Neuronal stem cell (in vitro differentiated cells): Measurements from ENCODE around the gene MICAL2.

Experiments
- DNase-seq: peaks from one replicate; pipeline ENCODE4 v3.0.0-alpha.2; 2013; ENCODE audit warnings: low spot score
- H2AFZ ChIP-seq: one replicate; pipeline ENCODE4 v1.6.1; 2013; ENCODE audit warnings: mild to moderate bottlenecking, low read length, inconsistent platforms
- H2AK5ac ChIP-seq: 2 replicates; pipeline ENCODE4 v1.6.1; 2013; ENCODE audit warnings: low read depth, mild to moderate bottlenecking, inconsistent platforms, low read length, moderate library complexity, mixed read lengths
- H2BK120ac ChIP-seq: 2 replicates; pipeline ENCODE4 v1.6.1; 2013; ENCODE audit warnings: low read depth, mild to moderate bottlenecking, inconsistent platforms, low read length, moderate library complexity, mixed read lengths
- H2BK12ac ChIP-seq: one replicate; pipeline ENCODE4 v1.6.1; 2013; ENCODE audit warnings: low read length, inconsistent platforms
- H2BK15ac ChIP-seq: 2 replicates; pipeline ENCODE4 v1.6.1; 2013; ENCODE audit warnings: mild to moderate bottlenecking, low read length, inconsistent platforms, mixed read lengths
- H2BK5ac ChIP-seq: one replicate; pipeline ENCODE4 v1.6.1; 2013; ENCODE audit warnings: inconsistent platforms, mild to moderate bottlenecking, low read length, moderate library complexity
- H3K14ac ChIP-seq: one replicate; pipeline ENCODE4 v1.6.1; 2013; ENCODE audit warnings: low read length, inconsistent platforms
- H3K18ac ChIP-seq: 2 replicates; pipeline ENCODE4 v1.6.1; 2013; ENCODE audit warnings: low read length, inconsistent platforms
- H3K23ac ChIP-seq: 2 replicates; pipeline ENCODE4 v1.6.1; 2013; ENCODE audit warnings: low read depth, mild to moderate bottlenecking, mixed read lengths, low read length, inconsistent platforms; ENCODE audit not compliant: poor library complexity
- H3K27ac ChIP-seq: replicated peaks from 3 replicates; pipeline ENCODE4 v1.5.1; 2013; ENCODE audit warnings: low read length, inconsistent platforms
- H3K27me3 ChIP-seq, 3 experiments: 2 replicates each; pipeline ENCODE4 v1.6.1; 2013; ENCODE audit warnings: low read length in 3 of 3, mild to moderate bottlenecking in 2 of 3, inconsistent platforms in 1 of 3, low read depth in 1 of 3, mixed read lengths in 1 of 3, moderate library complexity in 1 of 3; ENCODE audit not compliant: control insufficient read depth in 3 of 3, insufficient read depth in 3 of 3
- H3K36me3 ChIP-seq, 2 donors: replicated peaks in 1 of 2; 2 replicates each; pipeline ENCODE4 v1.6.1; 2013; ENCODE audit warnings: low read length in 2 of 2; ENCODE audit not compliant: control insufficient read depth in 2 of 2, insufficient read depth in 2 of 2
- H3K4ac ChIP-seq: 2 replicates; pipeline ENCODE4 v1.6.1; 2013; ENCODE audit warnings: inconsistent platforms, mild to moderate bottlenecking, low read length, moderate library complexity
- H3K4me1 ChIP-seq, 2 donors: 1 replicate in 1 of 2; 2 replicates in 1 of 2; pipeline ENCODE4 v1.6.1; 2013; ENCODE audit warnings: low read length in 2 of 2, low read depth in 1 of 2; ENCODE audit not compliant: control insufficient read depth in 2 of 2, insufficient read depth in 1 of 2
- H3K4me2 ChIP-seq: one replicate; pipeline ENCODE4 v1.6.1; 2013; ENCODE audit warnings: mild to moderate bottlenecking, low read length, inconsistent platforms; ENCODE audit not compliant: insufficient read depth, poor library complexity, severe bottlenecking
- H3K4me3 ChIP-seq, 2 donors: 2 replicates each; pipeline ENCODE4 v1.5.1; 2013; ENCODE audit warnings: low read length in 2 of 2, mild to moderate bottlenecking in 2 of 2, inconsistent platforms in 1 of 2, moderate library complexity in 1 of 2
- H3K79me1 ChIP-seq: one replicate; pipeline ENCODE4 v1.6.1; 2013; ENCODE audit warnings: low read depth, mild to moderate bottlenecking, inconsistent platforms, low read length, moderate library complexity
- H3K9ac ChIP-seq: one replicate; pipeline ENCODE4 v1.6.1; 2013; ENCODE audit warnings: mild to moderate bottlenecking, low read depth, low read length, inconsistent platforms; ENCODE audit not compliant: poor library complexity
- H3K9me3 ChIP-seq, 2 donors: replicated peaks in 1 of 2; 2 replicates each; pipeline versions ENCODE3 to v1.6.1; 2013; ENCODE audit warnings: low read length in 2 of 2, mild to moderate bottlenecking in 2 of 2, inconsistent platforms in 1 of 2, low read depth in 1 of 2, mixed read lengths in 1 of 2, moderate library complexity in 1 of 2; ENCODE audit not compliant: control insufficient read depth in 2 of 2, insufficient read depth in 1 of 2
- H4K8ac ChIP-seq: one replicate; pipeline ENCODE4 v1.6.1; 2013; ENCODE audit warnings: low read depth, mild to moderate bottlenecking, inconsistent platforms, low read length, moderate library complexity
- H4K91ac ChIP-seq: one replicate; pipeline ENCODE4 v1.6.1; 2013; ENCODE audit warnings: low read length, low read depth, mild to moderate bottlenecking, inconsistent platforms; ENCODE audit not compliant: poor library complexity
- WGBS, 2 donors: extraction: QIAGEN DNeasy Blood & Tissue Kit; methylation state at CpG; one replicate each; pipeline ENCODE4 v1.1.7; 2013; ENCODE audit warnings: missing lambda C conversion rate in 2 of 2, mixed read lengths in 1 of 2; ENCODE audit not compliant: insufficient read length in 2 of 2, insufficient replicate concordance in 1 of 2; ENCODE audit errors: extremely low coverage in 2 of 2; 5-methylcytosine and 5-hydroxymethylcytosine counted together

The MICAL2 gene

DNA sequence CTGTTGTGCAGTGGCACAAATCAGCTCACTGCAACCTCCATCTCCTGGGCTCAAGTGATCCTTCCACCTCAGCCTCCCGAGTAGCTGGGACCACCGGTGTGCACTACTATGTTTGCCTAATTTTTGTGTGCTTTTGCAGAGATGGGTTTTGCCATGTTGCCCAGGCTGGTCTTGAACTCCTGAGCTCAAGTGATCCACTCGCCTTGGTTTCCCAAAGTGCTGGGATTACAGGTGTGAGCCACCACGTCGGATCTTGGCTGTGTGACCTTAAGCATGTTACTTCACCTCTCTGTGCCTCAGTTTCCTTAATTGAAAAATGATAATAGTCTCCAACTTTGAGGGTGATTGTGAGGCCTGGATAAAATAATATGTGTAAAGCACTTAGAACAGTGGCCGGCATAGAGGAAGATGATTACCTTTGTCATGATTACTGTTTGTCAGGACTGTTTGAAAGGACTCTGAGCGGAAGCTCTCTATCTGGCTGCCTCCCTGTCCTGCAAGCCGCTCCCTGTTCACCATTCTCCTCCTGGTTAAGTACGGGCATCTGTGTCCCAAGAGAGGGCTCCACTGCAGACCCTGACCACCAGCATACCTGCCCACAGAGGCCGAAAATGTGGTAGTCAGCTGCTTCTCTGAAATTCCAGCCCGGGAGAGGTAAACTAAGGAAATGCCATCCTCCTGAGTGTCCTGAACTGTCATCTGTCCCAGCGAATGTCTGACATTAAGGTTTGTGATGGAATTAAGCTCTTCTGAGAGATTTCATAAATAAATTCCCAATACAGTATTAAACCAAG is 73.6 kb downstream of the MICAL2 start:
- Histone ChIP-seq H3K9ac (no peak overlapping the region), H3K23ac (no peak overlapping the region), H4K8ac (no peak overlapping the region), H3K27me3 (no peaks in the 10 kb centered on the region), H3K27ac (no peak overlapping the region), H2BK5ac (no peak overlapping the region), H3K36me3 (no peaks in the 10 kb centered on the region), H3K79me1 (no peaks in the 10 kb centered on the region), H2BK120ac (no peak overlapping the region), H3K4ac (no peak overlapping the region), H3K4me3 (no peak overlapping the region), H4K91ac (no peak overlapping the region), H3K18ac (no peak overlapping the region), H3K14ac (no peak overlapping the region), H3K4me1 (peaks cover 0 to 12% of the 10 kb centered on the region in 2 donors), H2BK15ac (no peak overlapping the region), H2AFZ (no peak overlapping the region), H3K4me2 (no peak overlapping the region), H2AK5ac (no peak overlapping the region), H3K9me3 (no peaks in the 10 kb centered on the region), H2BK12ac (no peak overlapping the region)
- DNase-seq, result no peak
- WGBS, 2 donors, result no CpG with 5 or more reads among the region's 12 CpGs

GRCh38 chr11:12184699-12185098 is 74.3 kb downstream of the MICAL2 start:
- DNase-seq, result no peak
- no CpG with 5 or more reads among the region's 1 CpG for WGBS, 2 donors
- Histone ChIP-seq H4K8ac (no peak overlapping the region), H4K91ac (no peak overlapping the region), H3K14ac (no peak overlapping the region), H3K23ac (no peak overlapping the region), H2BK5ac (no peak overlapping the region), H2BK120ac (no peak overlapping the region), H3K79me1 (no peaks in the 10 kb centered on the region), H2AFZ (no peak overlapping the region), H3K18ac (no peak overlapping the region), H3K4me2 (no peak overlapping the region), H3K27me3 (no peaks in the 10 kb centered on the region), H3K4ac (no peak overlapping the region), H2BK15ac (no peak overlapping the region), H2AK5ac (no peak overlapping the region), H2BK12ac (no peak overlapping the region), H3K36me3 (no peaks in the 10 kb centered on the region), H3K9me3 (no peaks in the 10 kb centered on the region), H3K4me3 (no peak overlapping the region), H3K27ac (no peak overlapping the region), H3K4me1 (peaks cover 0 to 12% of the 10 kb centered on the region in 2 donors), H3K9ac (no peak overlapping the region)

GRCh38 chr11:12185106-12185690 is 74.8 kb downstream of the MICAL2 start:
- no peak overlapping the region for H2BK15ac ChIP-seq
- H3K4me2 ChIP-seq, result no peak overlapping the region
- no peak overlapping the region for H3K4me3 ChIP-seq
- no peak overlapping the region for H3K14ac ChIP-seq
- no peak overlapping the region for H3K9ac ChIP-seq
- no peak overlapping the region for H4K8ac ChIP-seq
- no peak overlapping the region for H4K91ac ChIP-seq
- H3K36me3 ChIP-seq, result no peaks in the 10 kb centered on the region
- no peaks in the 10 kb centered on the region for H3K27me3 ChIP-seq
- DNase-seq, result no peak
- no peak overlapping the region for H3K27ac ChIP-seq
- H3K9me3 ChIP-seq, result no peaks in the 10 kb centered on the region
- H2AK5ac ChIP-seq, result no peak overlapping the region
- no peak overlapping the region for H3K23ac ChIP-seq
- no peak overlapping the region for H2BK5ac ChIP-seq
- H2BK12ac ChIP-seq, result no peak overlapping the region
- no peak overlapping the region for H3K4ac ChIP-seq
- no peaks in the 10 kb centered on the region for H3K79me1 ChIP-seq
- no peak overlapping the region for H3K18ac ChIP-seq
- H2BK120ac ChIP-seq, result no peak overlapping the region
- WGBS, 2 donors, result no CpG with 5 or more reads among the region's 3 CpGs
- H3K4me1 ChIP-seq, result peaks cover 0 to 12% of the 10 kb centered on the region in 2 donors
- H2AFZ ChIP-seq, result no peak overlapping the region

GRCh38 chr11:12185914-12186313 is 75.5 kb downstream of the MICAL2 start:
- H3K4me1 ChIP-seq, result peaks cover 0 to 12% of the 10 kb centered on the region in 2 donors
- no peak overlapping the region for H2BK15ac ChIP-seq
- no peak overlapping the region for H4K91ac ChIP-seq
- no peaks in the 10 kb centered on the region for H3K27me3 ChIP-seq
- no peak overlapping the region for H4K8ac ChIP-seq
- H3K79me1 ChIP-seq, result no peaks in the 10 kb centered on the region
- H3K18ac ChIP-seq, result no peak overlapping the region
- H2BK120ac ChIP-seq, result no peak overlapping the region
- no peak overlapping the region for H2AFZ ChIP-seq
- no peak overlapping the region for H3K4me3 ChIP-seq
- H3K27ac ChIP-seq, result no peak overlapping the region
- no peak overlapping the region for H3K9ac ChIP-seq
- DNase-seq, result peak; percentile 18
- no peak overlapping the region for H2AK5ac ChIP-seq
- no peak overlapping the region for H2BK12ac ChIP-seq
- H3K14ac ChIP-seq, result no peak overlapping the region
- no peaks in the 10 kb centered on the region for H3K36me3 ChIP-seq
- no peak overlapping the region for H3K23ac ChIP-seq
- H3K9me3 ChIP-seq, result no peaks in the 10 kb centered on the region
- no peak overlapping the region for H3K4ac ChIP-seq
- H3K4me2 ChIP-seq, result no peak overlapping the region
- no CpG with 5 or more reads among the region's 4 CpGs for WGBS, 2 donors
- H2BK5ac ChIP-seq, result no peak overlapping the region
